Astrocyte (in vitro differentiated cells and primary cell): ENCODE results near the gene GMPPB.

Experiments
- CTCF ChIP-seq: IDR thresholded peaks from 2 replicates; pipeline ENCODE4 v1.5.1; 2011; ENCODE audit warnings: low read depth, mild to moderate bottlenecking, inconsistent platforms, low read length, moderate library complexity; ENCODE audit not compliant: insufficient read depth
- EZH2 ChIP-seq: IDR thresholded peaks from 2 replicates; pipeline ENCODE4 v1.6.1; 2012; ENCODE audit warnings: mild to moderate bottlenecking, low read length, inconsistent platforms; ENCODE audit not compliant: insufficient read depth

DNA sequence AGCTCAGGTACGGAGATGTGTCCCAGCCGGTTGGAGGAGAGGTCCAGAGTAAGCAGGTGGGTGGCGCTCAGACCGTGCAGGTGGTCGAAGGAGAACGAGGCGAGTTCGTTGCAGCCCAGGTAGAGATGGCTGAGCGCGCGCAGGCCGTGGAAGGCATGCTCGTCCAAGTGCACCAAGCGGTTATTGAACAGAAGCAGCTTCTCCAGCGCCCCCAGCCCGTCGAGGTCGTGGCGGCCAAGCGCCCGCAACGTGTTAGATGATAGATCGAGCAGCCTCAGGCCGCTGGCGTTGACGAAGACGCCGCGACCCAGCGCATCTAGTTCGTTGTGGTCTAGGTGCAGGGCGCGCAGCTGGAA lies 4.9 kb downstream of the GMPPB start:
- TF ChIP-seq CTCF (no peak), EZH2 (no peak)
